ENCODE data around the gene OR5H6.
"Not testable (repeated sequence)": the region's sequence is repeated elsewhere in the genome, so short reads cannot be mapped to it uniquely, and the experiment has no call there.

The OR5H6 gene

GRCh38 chr3:98263944-98264343, at the start of gene OR5H6:
OR5H6 (plus strand) TSS chr3:98264244; CDS start chr3:98264333, 89 bp downstream.
- in situ Hi-C loops (cut with MboI; ENCODE audit: low sequenced_read_pairs), result no loop called here

- in situ Hi-C loops (cut with MboI; ENCODE audit: low sequenced_read_pairs), result no loop called here
Observed at GRCh38 chr3:98215051-98215450, 49.0 kb upstream of the OR5H6 start.

DNA sequence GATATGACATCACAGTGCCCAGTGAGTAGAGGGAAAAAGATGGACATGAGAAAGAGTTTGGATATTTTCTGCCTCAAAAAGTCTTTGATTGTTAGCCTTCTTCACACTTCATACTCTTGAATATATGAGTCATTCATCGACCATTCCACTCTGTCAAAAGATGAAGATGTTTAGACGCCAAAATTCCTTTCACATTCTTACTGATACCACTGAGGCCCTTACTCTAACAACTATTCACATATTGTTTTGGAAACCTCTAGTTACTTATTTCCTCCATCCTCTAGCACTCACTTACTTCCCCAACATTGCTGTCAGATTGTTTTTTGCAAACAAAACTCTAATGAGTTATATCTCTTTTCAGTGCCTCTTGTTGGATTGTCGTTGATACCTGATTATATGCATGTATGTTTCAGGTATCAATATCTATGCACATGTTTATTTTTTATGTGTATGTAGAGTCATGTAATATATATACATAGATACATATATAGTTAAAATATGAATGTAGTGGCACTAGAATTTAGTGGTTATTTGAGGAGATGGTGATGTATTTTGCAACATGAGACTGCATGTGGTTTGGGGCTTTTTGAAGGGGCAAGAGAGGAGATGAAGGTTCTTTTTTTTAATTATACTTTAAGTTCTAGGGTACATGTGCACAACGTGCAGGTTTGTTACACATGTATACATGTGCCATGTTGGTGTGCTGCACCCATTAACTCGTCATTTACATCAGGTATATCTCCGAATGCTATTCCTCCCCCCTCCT, 40.0 kb upstream of the OR5H6 start:
- in situ Hi-C loops (cut with MboI; ENCODE audit: low sequenced_read_pairs), result no loop called here

DNA sequence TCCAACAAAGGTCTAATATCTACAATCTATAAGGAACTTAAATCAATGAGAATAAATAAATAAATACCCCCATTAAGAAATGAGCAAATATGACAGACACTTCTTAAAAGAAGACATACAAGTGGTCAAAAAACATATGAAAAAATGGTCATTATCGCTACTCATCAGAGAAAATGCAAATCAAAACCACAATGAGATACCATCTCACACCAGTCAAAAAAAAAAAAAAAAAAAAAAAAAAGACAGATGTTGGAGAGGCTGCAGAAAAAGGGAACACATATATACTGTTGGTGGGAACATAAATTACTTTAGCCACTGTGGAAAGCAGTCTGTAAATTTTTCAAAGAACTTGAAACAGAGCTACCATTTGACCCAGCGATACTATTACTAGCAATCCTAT, 31.6 kb upstream of the OR5H6 start:
- in situ Hi-C loops (cut with MboI; ENCODE audit: low sequenced_read_pairs), result no loop called here

GRCh38 chr3:98233468-98233867, 30.6 kb upstream of the OR5H6 start:
- in situ Hi-C loops (cut with MboI; ENCODE audit: low sequenced_read_pairs), result no loop called here

GRCh38 chr3:98240131-98240530, 23.9 kb upstream of the OR5H6 start:
- in situ Hi-C loops (cut with MboI; ENCODE audit: low sequenced_read_pairs), result no loop called here

- in situ Hi-C loops (cut with MboI; ENCODE audit: low sequenced_read_pairs), result no loop called here
Observed at GRCh38 chr3:98242155-98242554, 21.9 kb upstream of the OR5H6 start.

- in situ Hi-C loops (cut with MboI; ENCODE audit: low sequenced_read_pairs), result no loop called here
Observed at GRCh38 chr3:98243843-98244242, 20.2 kb upstream of the OR5H6 start.

GRCh38 chr3:98246142-98246541, 17.9 kb upstream of the OR5H6 start:
- in situ Hi-C loops (cut with MboI; ENCODE audit: low sequenced_read_pairs), result no loop called here

DNA sequence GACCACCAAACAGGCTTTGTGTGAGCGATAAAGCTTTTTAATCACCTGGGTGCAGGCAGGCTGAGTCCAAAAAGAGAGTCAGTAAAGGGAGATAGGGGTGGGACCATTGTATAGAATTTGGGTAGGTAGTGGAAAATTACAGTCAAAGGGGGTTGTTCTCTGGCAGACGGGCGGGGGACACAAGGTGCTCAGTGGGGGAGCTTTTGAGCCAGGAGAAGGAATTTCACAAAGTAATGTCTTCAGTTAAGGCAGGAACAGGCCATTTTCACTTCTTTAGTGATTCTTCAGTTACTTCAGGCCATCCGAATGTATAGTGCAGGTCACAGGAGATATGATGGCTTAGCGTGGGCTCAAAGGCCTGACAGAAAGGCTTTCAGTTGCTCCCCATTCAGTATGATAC, 8.0 kb upstream of the OR5H6 start:
- in situ Hi-C loops (cut with MboI; ENCODE audit: low sequenced_read_pairs), result not testable (repeated sequence)

- in situ Hi-C loops (cut with MboI; ENCODE audit: low sequenced_read_pairs), result no loop called here
Observed at GRCh38 chr3:98259707-98260106, 4.3 kb upstream of the OR5H6 start.

- in situ Hi-C loops (cut with MboI; ENCODE audit: low sequenced_read_pairs), result no loop called here
Observed at GRCh38 chr3:98262046-98262445, 2.0 kb upstream of the OR5H6 start.

DNA sequence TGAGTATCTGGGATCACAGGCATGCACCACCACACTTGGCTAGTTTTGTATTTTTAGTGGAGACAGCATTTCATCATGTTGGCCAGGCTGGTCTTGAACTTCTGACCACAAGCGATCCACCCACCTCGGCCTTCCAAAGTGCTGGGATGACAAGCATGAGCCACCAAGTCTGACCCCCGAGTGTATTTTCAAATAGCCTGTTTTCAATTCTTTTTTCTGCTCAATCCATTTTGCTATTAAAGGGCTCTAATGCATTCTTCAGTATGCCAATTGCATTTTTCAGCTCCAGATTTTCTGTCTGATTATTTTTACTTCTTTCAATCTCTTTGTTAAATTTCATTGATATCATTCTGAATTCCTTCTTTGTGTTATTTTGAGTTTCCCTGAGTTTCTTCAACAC, 5.8 kb downstream of the OR5H6 start:
- in situ Hi-C loops (cut with MboI; ENCODE audit: low sequenced_read_pairs), result no loop called here

- in situ Hi-C loops (cut with MboI; ENCODE audit: low sequenced_read_pairs), result no loop called here
Observed at GRCh38 chr3:98272126-98272525, 8.1 kb downstream of the OR5H6 start.

- in situ Hi-C loops (cut with MboI; ENCODE audit: low sequenced_read_pairs), result no loop called here
Observed at GRCh38 chr3:98274914-98275313, 10.9 kb downstream of the OR5H6 start.

- in situ Hi-C loops (cut with MboI; ENCODE audit: low sequenced_read_pairs), result no loop called here
Observed at GRCh38 chr3:98282205-98282604, 18.2 kb downstream of the OR5H6 start, which contains the start of gene OR5H2. OR5H2 (plus strand) TSS chr3:98282505; CDS start chr3:98282903, 398 bp downstream.

DNA sequence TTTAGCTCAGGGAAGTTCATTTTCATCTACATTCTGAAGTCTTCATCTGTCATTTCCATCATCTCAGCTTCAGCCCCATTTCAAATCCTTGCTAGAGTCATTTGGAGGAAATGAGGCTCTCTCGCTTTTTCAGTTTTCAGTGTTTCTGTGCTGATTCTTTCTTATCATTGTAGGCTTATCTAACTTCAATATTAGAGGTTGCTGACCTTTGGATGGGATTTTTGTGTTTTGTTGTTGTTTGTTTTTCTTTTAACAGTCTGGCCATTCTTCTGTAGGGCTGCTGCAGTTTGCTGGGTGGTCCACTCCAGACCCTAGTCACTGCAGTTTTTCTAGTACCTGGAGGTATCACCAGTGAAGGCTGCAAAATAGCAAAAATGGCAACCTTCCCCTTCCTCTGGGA, 26.9 kb downstream of the OR5H6 start:
- in situ Hi-C loops (cut with MboI; ENCODE audit: low sequenced_read_pairs), result no loop called here

GRCh38 chr3:98291332-98291957, 27.4 kb downstream of the OR5H6 start:
- in situ Hi-C loops (cut with MboI; ENCODE audit: low sequenced_read_pairs), result no loop called here

Measured in HL-60/S4 treated with phorbol 12-myristate 13-acetate at 8.2 ng/mL for 4 days and 3 days (cell line).